BE2C (cell line): ENCODE measurements around the gene SIL1.

ENCODE experiments used
- DNase-seq: peaks from one replicate; pipeline ENCODE4 v3.0.0-alpha.2; 2020
- H3K27me3 ChIP-seq: fragments of 250-450 bp; sonication (Bioruptor Pico); 2 replicates; pipeline ENCODE4 v1.5.1; 2020; ENCODE audit warnings: mild to moderate bottlenecking
- H3K36me3 ChIP-seq: fragments of 250-450 bp; sonication (Bioruptor Pico); 2 replicates; pipeline ENCODE4 v1.5.1; 2020; ENCODE audit warnings: mild to moderate bottlenecking
- H3K4me1 ChIP-seq: fragments of 250-450 bp; sonication (Bioruptor Pico); 2 replicates; pipeline ENCODE4 v1.5.1; 2020
- H3K4me3 ChIP-seq: 2 replicates; pipeline ENCODE4 v1.5.1; 2011; ENCODE audit warnings: low read depth, low read length
- H3K9me3 ChIP-seq: fragments of 250-450 bp; sonication (Bioruptor Pico); 2 replicates; pipeline ENCODE4 v1.5.1; 2020
- TF ChIP-seq, protein P1 (sequence below): IDR thresholded peaks from 2 replicates; pipeline ENCODE4 v1.5.1; 2012; ENCODE audit warnings: mild to moderate bottlenecking, low read depth, low read length

SIL1 gene

GRCh38 chr5:139149477-139150199, 48.5 kb downstream of the SIL1 start:
- TF ChIP-seq, protein P1, sequence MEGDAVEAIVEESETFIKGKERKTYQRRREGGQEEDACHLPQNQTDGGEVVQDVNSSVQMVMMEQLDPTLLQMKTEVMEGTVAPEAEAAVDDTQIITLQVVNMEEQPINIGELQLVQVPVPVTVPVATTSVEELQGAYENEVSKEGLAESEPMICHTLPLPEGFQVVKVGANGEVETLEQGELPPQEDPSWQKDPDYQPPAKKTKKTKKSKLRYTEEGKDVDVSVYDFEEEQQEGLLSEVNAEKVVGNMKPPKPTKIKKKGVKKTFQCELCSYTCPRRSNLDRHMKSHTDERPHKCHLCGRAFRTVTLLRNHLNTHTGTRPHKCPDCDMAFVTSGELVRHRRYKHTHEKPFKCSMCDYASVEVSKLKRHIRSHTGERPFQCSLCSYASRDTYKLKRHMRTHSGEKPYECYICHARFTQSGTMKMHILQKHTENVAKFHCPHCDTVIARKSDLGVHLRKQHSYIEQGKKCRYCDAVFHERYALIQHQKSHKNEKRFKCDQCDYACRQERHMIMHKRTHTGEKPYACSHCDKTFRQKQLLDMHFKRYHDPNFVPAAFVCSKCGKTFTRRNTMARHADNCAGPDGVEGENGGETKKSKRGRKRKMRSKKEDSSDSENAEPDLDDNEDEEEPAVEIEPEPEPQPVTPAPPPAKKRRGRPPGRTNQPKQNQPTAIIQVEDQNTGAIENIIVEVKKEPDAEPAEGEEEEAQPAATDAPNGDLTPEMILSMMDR: no peak
- H3K27me3 ChIP-seq: no peaks in the 10 kb centered on the region
- no peaks in the 10 kb centered on the region for H3K36me3 ChIP-seq
- DNase-seq: no peak
- H3K4me3 ChIP-seq: no peak overlapping the region
- H3K4me1 ChIP-seq: peaks cover 26% of the 10 kb centered on the region
- no peaks in the 10 kb centered on the region for H3K9me3 ChIP-seq

DNA sequence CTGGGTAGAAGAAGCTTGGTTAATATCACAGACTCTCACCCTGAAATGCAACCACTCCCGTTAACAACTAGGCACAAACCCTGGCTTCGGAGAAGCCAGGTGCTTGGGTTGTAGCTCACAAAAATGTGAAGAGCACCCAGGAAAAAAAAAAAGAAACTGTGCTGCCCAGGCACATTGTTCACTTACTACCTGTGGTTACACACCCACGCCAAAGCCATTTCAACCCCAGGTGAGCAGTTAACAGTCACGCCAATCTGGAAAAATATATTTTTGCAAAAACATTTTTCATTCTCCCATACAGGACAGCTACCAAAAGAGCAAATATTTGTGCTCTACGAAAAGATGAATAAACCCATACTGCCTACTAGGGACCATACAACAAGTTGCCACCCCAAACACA, 49.2 kb downstream of the SIL1 start:
- Histone ChIP-seq H3K4me1 (peaks cover 26% of the 10 kb centered on the region), H3K4me3 (no peak overlapping the region), H3K9me3 (no peaks in the 10 kb centered on the region), H3K27me3 (no peaks in the 10 kb centered on the region), H3K36me3 (no peaks in the 10 kb centered on the region)
- no peak for DNase-seq
- TF ChIP-seq, protein P1: no peak

- Histone ChIP-seq H3K4me3 (no peak overlapping the region), H3K4me1 (peaks cover 26% of the 10 kb centered on the region), H3K9me3 (no peaks in the 10 kb centered on the region), H3K27me3 (no peaks in the 10 kb centered on the region), H3K36me3 (no peaks in the 10 kb centered on the region)
- no peak for DNase-seq
- TF ChIP-seq, protein P1: no peak
Measured at GRCh38 chr5:139148306-139148705, 49.9 kb downstream of the SIL1 start.

GRCh38 chr5:139147483-139148087, 50.6 kb downstream of the SIL1 start:
- H3K4me1 ChIP-seq: peaks cover 26% of the 10 kb centered on the region
- TF ChIP-seq, protein P1: no peak
- no peaks in the 10 kb centered on the region for H3K27me3 ChIP-seq
- no peaks in the 10 kb centered on the region for H3K9me3 ChIP-seq
- DNase-seq: peak; percentile 83
- H3K36me3 ChIP-seq: no peaks in the 10 kb centered on the region
- H3K4me3 ChIP-seq: no peak overlapping the region

- H3K36me3 ChIP-seq: no peaks in the 10 kb centered on the region
- no peaks in the 10 kb centered on the region for H3K9me3 ChIP-seq
- no peak for DNase-seq
- peaks cover 26% of the 10 kb centered on the region for H3K4me1 ChIP-seq
- H3K27me3 ChIP-seq: no peaks in the 10 kb centered on the region
- H3K4me3 ChIP-seq: no peak overlapping the region
- TF ChIP-seq, protein P1: no peak
Measured at GRCh38 chr5:139146809-139147482, 51.2 kb downstream of the SIL1 start.
